HepG2 (cell line): Measurements from ENCODE around the gene ACP2. TPM values are rescaled to one million over a fixed set of nuclear protein-coding genes. Genes with fewer than 3 reads are reported as not detected.
A peak's percentile ranks its signal among the peaks of the same experiment; 100 is the strongest.

ENCODE experiments used
- ATM ChIP-seq: fragments of 450-650 bp; IDR thresholded peaks from 2 replicates; pipeline ENCODE4 v1.7.1; 2017; ENCODE audit warnings: mild to moderate bottlenecking, borderline replicate concordance
- CEBPB ChIP-seq: IDR thresholded peaks from 2 replicates; pipeline ENCODE4 v1.6.1; 2011; ENCODE audit warnings: low read depth, low read length, improper control_type of control experiment, borderline replicate concordance
- CEBPG ChIP-seq: IDR thresholded peaks from 2 replicates; pipeline ENCODE4 v1.6.1; 2016
- ELF3 ChIP-seq: IDR thresholded peaks from 2 replicates; pipeline ENCODE4 v1.6.1; 2016; ENCODE audit warnings: missing genetic modification reagents, missing compliant biosample characterization
- FOXA1 ChIP-seq, 2 experiments: fragments of 450-650 bp in 1 of 2; sonication (generic) in 1 of 2; formaldehyde crosslinking in 1 of 2; IDR thresholded peaks; 2 replicates each; pipeline versions ENCODE4 v1.4.0 to v1.6.1; 2016 to 2020; ENCODE audit warnings: missing genetic modification reagents in 1 of 2
- HDAC2 ChIP-seq: sonication (generic); formaldehyde crosslinking; IDR thresholded peaks from 2 replicates; pipeline ENCODE4 v1.4.0; 2020; ENCODE audit warnings: missing genetic modification reagents
- HDAC6 ChIP-seq: fragments of 200-600 bp; sonication (generic); IDR thresholded peaks from 2 replicates; pipeline ENCODE4 v1.7.0; 2017; ENCODE audit warnings: mild to moderate bottlenecking, antibody characterized with exemption, low read length, low read depth
- HOXA3 ChIP-seq: sonication (generic); formaldehyde crosslinking; IDR thresholded peaks from 2 replicates; pipeline ENCODE4 v1.5.0; 2020; ENCODE audit warnings: missing genetic modification reagents
- MBD4 ChIP-seq: IDR thresholded peaks from 2 replicates; pipeline ENCODE4 v1.6.1; 2012; ENCODE audit warnings: low read length, inconsistent platforms, borderline replicate concordance
- RXRB ChIP-seq: IDR thresholded peaks from 2 replicates; pipeline ENCODE4 v1.6.1; 2016; ENCODE audit warnings: borderline replicate concordance, missing genetic modification reagents, missing compliant biosample characterization
- SAP130 ChIP-seq: IDR thresholded peaks from 2 replicates; pipeline ENCODE4 v1.6.1; 2016; ENCODE audit warnings: low read depth
- SMAD3 ChIP-seq: sonication (generic); formaldehyde crosslinking; IDR thresholded peaks from 2 replicates; pipeline ENCODE4 v1.4.0; 2020; ENCODE audit warnings: missing genetic modification reagents
- SOX13 ChIP-seq, 3 experiments: fragments of 450-650 bp in 1 of 3; sonication (generic) in 1 of 3; formaldehyde crosslinking in 1 of 3; IDR thresholded peaks in 2 of 3; conservative IDR thresholded peaks in 1 of 3; 2 replicates each; pipeline versions ENCODE4 v1.5.0 to v1.6.1; 2016 to 2020; ENCODE audit warnings: antibody characterized with exemption in 1 of 3, mild to moderate bottlenecking in 1 of 3, missing compliant biosample characterization in 1 of 3, missing genetic modification reagents in 1 of 3, moderate library complexity in 1 of 3
- TBX3 ChIP-seq: fragments of 450-650 bp; IDR thresholded peaks from 2 replicates; pipeline ENCODE4 v1.6.1; 2017; ENCODE audit warnings: antibody characterized with exemption, mild to moderate bottlenecking, inconsistent platforms, borderline replicate concordance
- ZNF274 ChIP-seq: sonication (generic); formaldehyde crosslinking; IDR thresholded peaks from 2 replicates; pipeline ENCODE4 v1.5.1; 2020; ENCODE audit warnings: mild to moderate bottlenecking, missing genetic modification reagents
- polyA plus RNA-seq, 8 experiments: library from polyadenylated mRNA; depleted of rRNA in 3 of 8; stranded (reverse) in 7 of 8; unstranded in 1 of 8; fragments of >200 nt; fragmentation: Illumina TruSeq in 4 of 8; extraction: Trizol in 4 of 8; gene quantifications; 2 replicates each; pipeline versions ENCODE4 v1.2.1 to v1.2.3, GENCODE V29; 2011 to 2016; ENCODE audit warnings: low read depth in 4 of 8, missing spikeins in 1 of 8, mixed read lengths in 1 of 8; ENCODE audit not compliant: insufficient read depth in 1 of 8
- total RNA-seq, 5 experiments: library from RNA; depleted of rRNA; stranded (reverse); fragments of >200 nt; fragmentation: Illumina TruSeq; extraction: Trizol; gene quantifications; 2 replicates each; pipeline ENCODE4 v1.2.3, GENCODE V29; 2016; ENCODE audit warnings: low read depth in 1 of 5
- TF ChIP-seq, protein P1 (sequence below): sonication (generic); formaldehyde crosslinking; IDR thresholded peaks from 2 replicates; pipeline ENCODE4 v1.4.0; 2020; ENCODE audit warnings: missing genetic modification reagents, mild to moderate bottlenecking, borderline replicate concordance
- TF ChIP-seq, protein P2 (sequence below): sonication (generic); formaldehyde crosslinking; IDR thresholded peaks from 2 replicates; pipeline ENCODE4 v1.4.0; 2020; ENCODE audit warnings: missing genetic modification reagents, borderline replicate concordance
- TF ChIP-seq, protein P3 (sequence below): sonication (generic); formaldehyde crosslinking; IDR thresholded peaks from 2 replicates; pipeline ENCODE4 v1.9.0; 2022; ENCODE audit warnings: low read depth, missing genetic modification reagents
- TF ChIP-seq, protein P4 (sequence below): IDR thresholded peaks from 2 replicates; pipeline ENCODE4 v1.6.1; 2016

The ACP2 gene
- total and polyA plus RNA-seq, 2 of the 13 experiments (the other 11 are each of a cell fraction or from before 2014, with no cell fraction given) = 17.7 to 20.2 TPM

- TF ChIP-seq, protein P1, sequence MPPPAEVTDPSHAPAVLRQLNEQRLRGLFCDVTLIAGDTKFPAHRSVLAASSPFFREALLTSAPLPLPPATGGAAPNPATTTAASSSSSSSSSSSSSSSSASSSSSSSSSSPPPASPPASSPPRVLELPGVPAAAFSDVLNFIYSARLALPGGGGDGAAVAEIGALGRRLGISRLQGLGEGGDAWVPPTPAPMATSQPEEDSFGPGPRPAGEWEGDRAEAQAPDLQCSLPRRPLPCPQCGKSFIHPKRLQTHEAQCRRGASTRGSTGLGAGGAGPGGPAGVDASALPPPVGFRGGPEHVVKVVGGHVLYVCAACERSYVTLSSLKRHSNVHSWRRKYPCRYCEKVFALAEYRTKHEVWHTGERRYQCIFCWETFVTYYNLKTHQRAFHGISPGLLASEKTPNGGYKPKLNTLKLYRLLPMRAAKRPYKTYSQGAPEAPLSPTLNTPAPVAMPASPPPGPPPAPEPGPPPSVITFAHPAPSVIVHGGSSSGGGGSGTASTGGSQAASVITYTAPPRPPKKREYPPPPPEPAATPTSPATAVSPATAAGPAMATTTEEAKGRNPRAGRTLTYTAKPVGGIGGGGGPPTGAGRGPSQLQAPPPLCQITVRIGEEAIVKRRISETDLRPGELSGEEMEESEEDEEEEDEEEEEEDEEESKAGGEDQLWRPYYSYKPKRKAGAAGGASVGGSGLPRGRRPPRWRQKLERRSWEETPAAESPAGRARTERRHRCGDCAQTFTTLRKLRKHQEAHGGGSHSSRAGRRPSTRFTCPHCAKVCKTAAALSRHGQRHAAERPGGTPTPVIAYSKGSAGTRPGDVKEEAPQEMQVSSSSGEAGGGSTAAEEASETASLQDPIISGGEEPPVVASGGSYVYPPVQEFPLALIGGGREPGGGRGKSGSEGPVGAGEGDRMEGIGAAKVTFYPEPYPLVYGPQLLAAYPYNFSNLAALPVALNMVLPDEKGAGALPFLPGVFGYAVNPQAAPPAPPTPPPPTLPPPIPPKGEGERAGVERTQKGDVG = 0 out of 2 replicates have a peak, but pooled peaks have one; percentile 22
- TF ChIP-seq HOXA3 (CRISPR knock-in tag) (0 out of 2 replicates have a peak, but pooled peaks have one; percentile 13), TBX3 (peak; percentile 33; the same call in 1 of the 2 replicates), SAP130 (CRISPR knock-in tag) (peak; percentile 78), FOXA1 (IDR thresholded peaks at IDR 0.05) (peak; percentile 76; the same call in 1 of the 2 replicates), FOXA1 (CRISPR knock-in tag; IDR thresholded peaks at IDR 0.05) (peak; percentile 93), ELF3 (peak; percentile 70), HDAC2 (CRISPR knock-in tag) (0 out of 2 replicates have a peak, but pooled peaks have one; percentile 20), SOX13 (IDR thresholded peaks at IDR 0.05) (no peak), SOX13 (CRISPR knock-in tag; conservative IDR thresholded peaks at IDR 0.05 in 1 of 2, IDR thresholded peaks at IDR 0.05 in 1 of 2) (0 out of 4 replicates have a peak, but pooled peaks of 1 of the 2 experiments have one; percentile 33), MBD4 (peak; percentile 48; the same call in 1 of the 2 replicates), ATM (no peak), CEBPB (peak; percentile 91), HDAC6 (no peak), RXRB (CRISPR knock-in tag) (peak; percentile 71), CEBPG (peak; percentile 81), SMAD3 (CRISPR knock-in tag) (0 out of 2 replicates have a peak, but pooled peaks have one; percentile 32), ZNF274 (CRISPR knock-in tag) (no peak)
- TF ChIP-seq, protein P2, sequence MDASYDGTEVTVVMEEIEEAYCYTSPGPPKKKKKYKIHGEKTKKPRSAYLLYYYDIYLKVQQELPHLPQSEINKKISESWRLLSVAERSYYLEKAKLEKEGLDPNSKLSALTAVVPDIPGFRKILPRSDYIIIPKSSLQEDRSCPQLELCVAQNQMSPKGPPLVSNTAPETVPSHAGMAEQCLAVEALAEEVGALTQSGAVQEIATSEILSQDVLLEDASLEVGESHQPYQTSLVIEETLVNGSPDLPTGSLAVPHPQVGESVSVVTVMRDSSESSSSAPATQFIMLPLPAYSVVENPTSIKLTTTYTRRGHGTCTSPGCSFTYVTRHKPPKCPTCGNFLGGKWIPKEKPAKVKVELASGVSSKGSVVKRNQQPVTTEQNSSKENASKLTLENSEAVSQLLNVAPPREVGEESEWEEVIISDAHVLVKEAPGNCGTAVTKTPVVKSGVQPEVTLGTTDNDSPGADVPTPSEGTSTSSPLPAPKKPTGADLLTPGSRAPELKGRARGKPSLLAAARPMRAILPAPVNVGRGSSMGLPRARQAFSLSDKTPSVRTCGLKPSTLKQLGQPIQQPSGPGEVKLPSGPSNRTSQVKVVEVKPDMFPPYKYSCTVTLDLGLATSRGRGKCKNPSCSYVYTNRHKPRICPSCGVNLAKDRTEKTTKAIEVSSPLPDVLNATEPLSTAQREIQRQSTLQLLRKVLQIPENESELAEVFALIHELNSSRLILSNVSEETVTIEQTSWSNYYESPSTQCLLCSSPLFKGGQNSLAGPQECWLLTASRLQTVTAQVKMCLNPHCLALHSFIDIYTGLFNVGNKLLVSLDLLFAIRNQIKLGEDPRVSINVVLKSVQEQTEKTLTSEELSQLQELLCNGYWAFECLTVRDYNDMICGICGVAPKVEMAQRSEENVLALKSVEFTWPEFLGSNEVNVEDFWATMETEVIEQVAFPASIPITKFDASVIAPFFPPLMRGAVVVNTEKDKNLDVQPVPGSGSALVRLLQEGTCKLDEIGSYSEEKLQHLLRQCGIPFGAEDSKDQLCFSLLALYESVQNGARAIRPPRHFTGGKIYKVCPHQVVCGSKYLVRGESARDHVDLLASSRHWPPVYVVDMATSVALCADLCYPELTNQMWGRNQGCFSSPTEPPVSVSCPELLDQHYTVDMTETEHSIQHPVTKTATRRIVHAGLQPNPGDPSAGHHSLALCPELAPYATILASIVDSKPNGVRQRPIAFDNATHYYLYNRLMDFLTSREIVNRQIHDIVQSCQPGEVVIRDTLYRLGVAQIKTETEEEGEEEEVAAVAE (CRISPR knock-in tag) = 0 out of 2 replicates have a peak, but pooled peaks have one; percentile 34
- TF ChIP-seq, protein P3, sequence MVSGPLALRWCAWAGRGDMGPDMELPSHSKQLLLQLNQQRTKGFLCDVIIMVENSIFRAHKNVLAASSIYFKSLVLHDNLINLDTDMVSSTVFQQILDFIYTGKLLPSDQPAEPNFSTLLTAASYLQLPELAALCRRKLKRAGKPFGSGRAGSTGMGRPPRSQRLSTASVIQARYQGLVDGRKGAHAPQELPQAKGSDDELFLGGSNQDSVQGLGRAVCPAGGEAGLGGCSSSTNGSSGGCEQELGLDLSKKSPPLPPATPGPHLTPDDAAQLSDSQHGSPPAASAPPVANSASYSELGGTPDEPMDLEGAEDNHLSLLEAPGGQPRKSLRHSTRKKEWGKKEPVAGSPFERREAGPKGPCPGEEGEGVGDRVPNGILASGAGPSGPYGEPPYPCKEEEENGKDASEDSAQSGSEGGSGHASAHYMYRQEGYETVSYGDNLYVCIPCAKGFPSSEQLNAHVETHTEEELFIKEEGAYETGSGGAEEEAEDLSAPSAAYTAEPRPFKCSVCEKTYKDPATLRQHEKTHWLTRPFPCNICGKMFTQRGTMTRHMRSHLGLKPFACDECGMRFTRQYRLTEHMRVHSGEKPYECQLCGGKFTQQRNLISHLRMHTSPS (CRISPR knock-in tag) = peak; percentile 73; the same call in 1 of the 2 replicates
- TF ChIP-seq, protein P4, sequence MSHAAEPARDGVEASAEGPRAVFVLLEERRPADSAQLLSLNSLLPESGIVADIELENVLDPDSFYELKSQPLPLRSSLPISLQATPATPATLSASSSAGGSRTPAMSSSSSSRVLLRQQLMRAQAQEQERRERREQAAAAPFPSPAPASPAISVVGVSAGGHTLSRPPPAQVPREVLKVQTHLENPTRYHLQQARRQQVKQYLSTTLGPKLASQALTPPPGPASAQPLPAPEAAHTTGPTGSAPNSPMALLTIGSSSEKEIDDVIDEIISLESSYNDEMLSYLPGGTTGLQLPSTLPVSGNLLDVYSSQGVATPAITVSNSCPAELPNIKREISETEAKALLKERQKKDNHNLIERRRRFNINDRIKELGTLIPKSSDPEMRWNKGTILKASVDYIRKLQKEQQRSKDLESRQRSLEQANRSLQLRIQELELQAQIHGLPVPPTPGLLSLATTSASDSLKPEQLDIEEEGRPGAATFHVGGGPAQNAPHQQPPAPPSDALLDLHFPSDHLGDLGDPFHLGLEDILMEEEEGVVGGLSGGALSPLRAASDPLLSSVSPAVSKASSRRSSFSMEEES (CRISPR knock-in tag) = 0 out of 2 replicates have a peak, but pooled peaks have one; percentile 17
Observed at GRCh38 chr11:47243454-47243853, 5.2 kb downstream of the ACP2 start (continued).
